HG03571 (cell line): Measurements from ENCODE around the gene LAIR2.

ENCODE experiments used
- ATAC-seq: cut with Tn5 transposase; IDR thresholded peaks from one replicate; pipeline ENCODE4 v1.9.1; 2021; ENCODE audit not compliant: unreplicated experiment

The LAIR2 gene, protein sequence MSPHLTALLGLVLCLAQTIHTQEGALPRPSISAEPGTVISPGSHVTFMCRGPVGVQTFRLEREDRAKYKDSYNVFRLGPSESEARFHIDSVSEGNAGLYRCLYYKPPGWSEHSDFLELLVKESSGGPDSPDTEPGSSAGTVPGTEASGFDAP

DNA sequence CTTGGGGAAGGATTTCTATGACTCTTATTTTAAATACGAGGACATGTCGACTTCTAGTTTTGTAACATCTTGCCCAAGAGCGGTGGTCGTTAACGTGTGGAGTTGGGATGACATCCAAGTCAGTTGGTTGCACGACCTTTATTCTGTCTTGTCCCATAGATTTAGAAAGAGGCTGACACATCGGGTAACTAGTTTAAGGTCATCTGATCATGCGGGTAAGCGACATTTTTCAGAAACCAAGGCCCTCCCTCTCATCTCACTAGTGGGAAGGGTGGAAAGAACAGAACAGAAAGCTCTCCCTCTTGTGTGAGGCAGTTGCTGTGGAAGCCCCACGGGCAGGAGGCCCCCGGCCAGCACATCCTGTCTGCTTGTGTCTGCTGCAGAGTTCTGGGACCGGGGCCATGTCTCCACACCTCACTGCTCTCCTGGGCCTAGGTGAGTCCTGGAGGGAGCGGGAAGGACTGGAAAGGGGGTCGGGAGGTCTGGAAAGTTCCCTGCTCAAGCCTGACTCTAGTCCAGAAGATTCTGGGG lies at the start of gene LAIR2:
LAIR2 (plus strand) TSS at position 314 of the 531 bp plus-strand sequence; CDS start at position 402, 88 bp downstream.
- ATAC-seq = no peak

DNA sequence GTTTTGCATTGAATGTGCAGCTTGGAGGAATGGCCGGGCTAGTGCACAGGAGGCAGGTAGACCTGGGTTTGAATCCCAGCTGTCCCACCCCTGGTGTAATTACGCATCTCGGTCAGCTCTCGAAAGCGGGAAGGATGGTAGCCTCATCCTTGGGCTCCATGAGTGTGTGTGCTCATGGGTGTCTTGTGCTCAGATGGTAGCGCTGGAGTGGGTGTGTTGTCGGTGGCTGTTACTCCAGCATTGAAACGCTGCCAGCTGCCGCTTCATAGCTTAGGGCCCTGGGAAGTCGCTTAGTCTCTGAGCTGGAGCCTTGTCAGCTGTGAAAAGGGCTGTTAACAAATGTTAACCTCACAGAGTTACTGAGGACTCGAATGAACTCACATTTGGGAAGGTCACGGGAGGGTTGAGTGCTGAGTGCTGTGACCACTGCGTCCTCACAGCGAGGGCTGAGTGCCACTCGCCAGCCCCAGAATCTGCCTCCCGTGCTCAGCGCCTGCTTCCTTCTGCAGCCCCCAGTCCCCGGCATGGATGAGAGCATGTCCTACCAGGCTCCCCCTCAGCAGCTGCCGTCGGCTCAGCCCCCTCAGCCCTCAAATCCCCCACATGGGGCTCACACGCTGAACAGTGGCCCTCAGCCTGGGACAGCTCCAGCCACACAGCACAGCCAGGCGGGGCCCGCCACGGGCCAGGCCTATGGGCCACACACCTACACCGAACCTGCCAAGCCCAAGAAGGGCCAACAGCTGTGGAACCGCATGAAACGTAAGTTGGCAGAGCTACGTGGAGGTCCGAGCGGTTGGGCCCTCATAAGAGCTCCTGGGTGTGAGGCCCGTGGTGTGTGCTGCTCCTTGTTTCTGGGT lies 48.5 kb upstream of the LAIR2 start:
- no peak for ATAC-seq

DNA sequence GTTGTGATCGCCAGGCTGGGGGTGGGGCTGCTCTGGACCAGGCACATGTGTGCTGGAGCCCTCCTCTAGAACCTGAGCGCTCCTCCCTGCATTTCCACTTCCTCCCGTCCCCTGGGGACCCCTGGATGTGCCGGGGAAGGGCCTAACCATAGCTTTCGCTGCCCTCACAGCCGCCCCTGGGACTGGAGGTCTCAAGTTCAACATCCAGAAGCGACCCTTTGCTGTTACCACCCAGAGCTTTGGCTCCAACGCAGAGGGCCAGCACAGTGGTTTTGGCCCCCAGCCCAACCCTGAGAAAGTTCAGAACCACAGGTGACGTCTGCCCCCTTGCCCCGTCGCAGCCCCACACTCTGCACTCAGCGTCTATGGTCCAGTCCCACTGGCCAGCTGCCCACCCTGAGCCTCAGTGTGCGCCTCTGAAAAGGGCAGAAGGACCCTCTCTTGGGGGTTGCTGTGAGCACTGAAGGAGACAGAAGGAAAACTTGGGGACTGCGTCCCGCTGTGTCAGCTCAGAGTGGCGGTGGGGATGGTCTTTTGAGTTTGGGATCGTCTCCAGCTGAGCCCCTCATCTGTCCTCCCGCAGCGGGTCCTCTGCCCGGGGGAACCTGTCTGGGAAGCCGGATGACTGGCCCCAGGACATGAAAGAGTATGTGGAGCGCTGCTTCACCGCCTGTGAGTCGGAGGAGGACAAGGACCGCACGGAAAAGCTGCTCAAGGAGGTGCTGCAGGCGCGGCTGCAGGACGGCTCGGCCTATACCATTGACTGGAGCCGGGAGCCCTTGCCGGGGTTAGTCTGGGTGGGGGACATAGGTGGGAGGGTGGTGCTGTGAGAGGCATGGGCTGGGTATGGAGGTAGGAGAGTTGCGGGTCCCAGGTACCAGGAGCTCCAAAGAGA lies 47.6 kb upstream of the LAIR2 start:
- no peak for ATAC-seq

DNA sequence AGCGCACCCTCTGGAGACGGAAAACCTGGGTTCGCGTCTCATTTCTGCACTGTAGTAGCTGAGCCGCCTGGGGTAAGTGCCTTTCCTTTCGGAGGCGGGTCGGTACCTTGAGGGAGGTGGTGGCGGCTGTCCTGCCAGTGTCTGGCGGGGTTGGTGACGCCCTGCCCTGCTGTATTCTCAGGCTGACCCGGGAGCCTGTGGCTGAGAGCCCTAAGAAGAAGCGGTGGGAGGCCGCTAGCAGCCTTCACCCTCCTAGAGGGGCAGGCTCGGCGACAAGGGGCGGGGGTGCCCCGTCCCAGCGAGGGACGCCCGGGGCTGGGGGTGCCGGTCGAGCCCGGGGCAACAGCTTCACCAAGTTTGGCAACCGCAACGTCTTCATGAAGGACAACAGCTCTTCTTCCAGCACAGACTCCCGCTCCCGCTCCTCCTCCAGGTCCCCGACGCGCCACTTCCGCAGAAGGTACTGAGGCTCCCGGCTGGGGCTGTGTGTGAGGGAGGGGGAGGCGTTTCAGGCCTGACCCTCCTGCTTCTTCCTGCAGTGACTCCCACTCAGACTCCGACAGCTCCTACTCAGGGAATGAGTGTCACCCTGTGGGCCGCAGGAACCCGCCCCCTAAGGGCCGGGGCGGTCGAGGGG lies 46.7 kb upstream of the LAIR2 start:
- no peak for ATAC-seq

DNA sequence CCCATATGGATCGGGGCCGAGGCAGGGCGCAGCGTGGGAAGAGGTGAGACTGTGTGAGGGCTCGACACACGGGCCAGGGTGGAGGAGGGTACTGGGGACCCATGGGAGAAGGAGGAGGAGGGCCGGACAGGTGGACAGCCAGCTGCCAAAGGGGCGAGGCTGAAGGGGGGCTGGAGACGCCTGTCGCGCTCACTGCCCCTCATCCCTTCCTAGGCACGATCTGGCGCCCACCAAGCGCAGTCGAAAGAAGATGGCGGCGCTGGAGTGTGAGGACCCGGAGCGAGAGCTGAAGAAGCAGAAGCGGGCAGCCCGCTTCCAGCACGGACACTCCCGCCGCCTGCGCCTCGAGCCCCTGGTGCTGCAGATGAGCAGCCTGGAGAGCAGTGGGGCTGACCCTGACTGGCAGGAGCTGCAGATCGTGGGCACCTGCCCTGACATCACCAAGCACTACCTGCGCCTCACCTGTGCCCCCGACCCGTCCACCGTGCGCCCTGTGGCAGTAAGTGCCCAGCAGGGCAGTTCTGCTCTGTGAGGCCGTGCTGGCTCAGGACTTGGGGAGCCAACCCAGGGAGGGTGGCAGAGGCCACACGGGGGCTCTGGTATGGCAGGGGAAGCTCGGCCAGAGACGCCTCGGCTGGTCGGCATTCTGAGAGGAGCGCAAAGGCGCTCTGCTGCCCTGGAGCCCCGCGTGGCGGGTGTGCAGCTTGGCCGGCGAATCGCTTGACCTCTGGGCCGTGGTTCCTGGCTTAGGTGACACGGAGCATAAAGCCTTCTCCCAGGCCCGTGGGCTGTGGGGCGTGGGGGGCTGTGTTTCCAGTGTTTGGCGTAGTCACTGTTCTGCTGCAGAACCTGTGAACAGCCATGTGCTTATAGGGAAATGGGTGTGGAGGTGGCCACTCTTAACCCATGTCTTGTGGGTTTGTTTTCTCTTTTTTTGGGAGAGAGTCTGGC lies 45.9 kb upstream of the LAIR2 start:
- no peak for ATAC-seq

DNA sequence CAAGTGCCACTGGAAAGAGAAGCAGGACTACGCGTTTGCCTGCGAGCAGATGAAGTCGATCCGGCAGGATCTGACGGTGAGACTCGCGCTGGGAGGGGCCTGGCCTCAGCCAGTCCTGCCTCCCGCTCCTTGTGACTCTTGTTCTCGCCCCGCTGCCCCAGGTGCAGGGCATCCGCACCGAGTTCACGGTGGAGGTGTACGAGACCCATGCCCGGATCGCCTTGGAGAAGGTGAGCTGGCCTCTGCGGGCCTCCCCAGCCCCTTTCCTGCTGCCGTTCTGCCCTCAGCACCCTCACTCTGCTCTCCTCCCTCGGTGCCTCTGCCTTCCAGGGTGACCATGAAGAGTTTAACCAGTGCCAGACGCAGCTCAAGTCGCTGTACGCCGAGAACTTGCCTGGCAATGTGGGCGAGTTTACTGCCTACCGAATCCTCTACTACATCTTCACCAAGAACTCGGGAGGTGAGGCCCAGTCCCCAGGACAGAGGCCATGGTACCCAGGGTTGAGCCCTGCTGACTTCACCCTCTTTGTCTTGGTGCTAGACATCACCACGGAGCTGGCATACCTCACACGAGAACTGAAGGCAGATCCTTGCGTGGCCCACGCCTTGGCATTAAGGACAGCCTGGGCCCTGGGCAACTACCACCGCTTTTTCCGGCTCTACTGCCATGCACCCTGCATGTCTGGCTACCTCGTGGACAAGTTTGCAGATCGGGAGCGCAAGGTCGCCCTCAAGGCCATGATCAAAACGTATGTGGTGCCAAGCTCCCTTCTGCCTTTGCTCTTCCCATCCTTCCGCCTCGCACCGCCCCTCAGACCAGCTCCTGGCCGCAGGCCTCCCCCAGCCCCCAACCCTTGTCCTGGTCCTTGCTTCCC lies 44.6 kb upstream of the LAIR2 start:
- no peak for ATAC-seq

DNA sequence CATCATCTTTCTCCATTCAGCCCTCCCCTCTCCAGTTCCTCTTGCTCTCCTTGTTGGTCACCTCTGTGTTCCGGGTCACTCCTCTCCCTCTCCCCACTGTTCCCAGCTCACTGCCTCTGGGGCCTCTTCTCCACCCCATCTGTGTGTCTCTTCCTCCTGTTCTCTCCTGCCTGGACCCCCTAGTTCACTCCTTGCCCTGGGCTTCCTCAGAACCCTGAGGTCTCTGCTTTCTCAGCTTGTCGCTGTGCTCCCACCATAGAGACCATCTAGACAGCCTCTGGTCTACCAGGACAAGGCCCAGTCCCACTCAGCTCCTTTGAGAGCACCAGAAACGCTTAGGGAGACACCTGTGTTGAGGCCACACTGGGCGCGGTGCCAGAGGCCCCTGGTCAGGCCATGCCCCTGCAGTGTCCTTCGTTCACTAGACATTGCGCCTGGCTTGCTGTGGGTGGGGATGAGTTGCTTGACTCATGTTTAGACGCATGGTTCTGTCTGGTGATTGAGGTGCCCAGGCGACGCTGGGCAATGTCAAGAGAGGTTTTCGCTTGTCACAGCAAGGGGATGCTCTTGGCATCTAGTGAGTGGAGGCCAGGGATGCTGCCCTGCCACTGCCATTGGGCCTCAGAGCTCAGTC lies 43.9 kb upstream of the LAIR2 start:
- no peak for ATAC-seq

DNA sequence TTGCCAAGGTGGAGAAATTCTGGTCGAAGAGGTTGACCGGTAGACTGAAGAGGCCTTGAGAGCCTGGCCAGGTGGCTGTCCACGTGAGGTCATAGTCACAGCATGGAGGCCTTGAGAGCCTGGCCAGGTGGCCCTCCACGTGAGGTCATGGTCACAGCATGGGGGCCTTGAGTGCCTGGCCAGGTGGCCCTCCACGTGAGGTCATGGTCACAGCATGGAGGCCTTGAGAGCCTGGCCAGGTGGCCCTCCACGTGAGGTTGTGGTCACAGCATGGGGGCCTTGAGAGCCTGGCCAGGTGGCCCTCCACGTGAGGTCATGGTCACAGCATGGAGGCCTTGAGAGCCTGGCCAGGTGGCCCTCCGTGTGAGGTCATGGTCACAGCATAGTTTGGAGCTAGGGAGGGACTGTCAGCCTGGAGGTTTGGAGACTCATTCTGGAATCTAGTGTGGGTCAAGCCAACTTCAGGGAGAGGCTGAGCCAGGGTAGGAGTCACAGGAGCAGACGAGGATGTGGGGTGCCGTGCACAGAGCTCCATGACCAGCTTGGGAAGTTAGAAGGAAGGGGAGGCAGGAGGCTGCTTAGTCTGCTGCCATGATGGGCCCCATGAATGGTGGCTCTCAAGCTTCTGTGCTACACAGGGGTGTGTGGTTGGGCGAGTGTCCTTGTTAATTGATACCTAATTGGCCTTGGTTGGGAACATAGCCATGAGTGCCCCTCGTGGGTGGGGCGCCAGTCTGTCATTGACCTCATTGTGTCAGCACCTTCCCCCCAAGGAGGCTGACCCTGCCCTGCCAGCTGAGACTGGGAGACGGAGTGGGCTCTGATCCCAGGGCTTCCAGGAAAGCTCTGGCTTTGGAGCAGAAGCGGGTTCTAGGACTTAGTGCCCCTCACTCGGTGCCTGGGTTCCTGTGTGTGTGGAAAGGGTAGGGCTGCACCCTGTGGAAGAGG lies 43.1 kb upstream of the LAIR2 start:
- ATAC-seq = no peak

DNA sequence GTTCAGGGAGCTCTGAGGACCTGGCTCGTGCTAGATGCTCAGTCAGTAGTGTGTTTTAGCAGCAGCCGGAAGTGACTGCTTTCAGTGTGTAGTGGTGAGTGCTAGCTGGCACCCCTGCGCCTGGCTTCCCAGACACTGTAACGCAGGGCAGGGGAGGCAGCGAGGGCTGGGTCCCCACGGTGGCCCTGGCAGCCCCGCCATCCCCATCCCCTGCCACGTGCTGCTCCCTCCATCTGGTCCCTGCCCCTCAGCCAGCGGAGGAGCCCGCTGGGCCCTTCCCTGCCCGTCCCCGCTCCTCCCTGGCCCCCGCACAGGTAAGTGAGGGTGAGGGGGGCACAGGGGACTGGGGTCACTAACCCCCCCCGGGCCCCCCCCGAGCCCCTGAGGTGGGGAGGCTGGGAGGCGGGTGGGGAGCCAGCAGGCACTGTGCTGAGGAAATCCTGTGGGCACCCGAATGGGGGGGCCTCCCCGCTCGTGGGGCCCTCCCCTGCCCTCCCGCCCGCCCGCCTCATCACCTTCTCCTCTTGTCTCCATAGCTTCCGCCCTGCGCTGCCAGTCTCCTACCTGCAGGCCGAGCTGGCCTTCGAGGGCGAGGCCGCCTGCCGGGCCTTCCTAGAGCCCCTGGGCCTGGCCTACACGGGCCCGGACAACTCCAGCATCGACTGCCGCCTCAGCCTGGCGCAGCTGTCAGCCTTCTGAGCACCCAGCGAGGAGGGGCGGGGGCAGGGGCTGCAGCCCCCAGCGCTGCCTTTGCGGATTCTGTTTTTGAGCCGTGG lies 42.2 kb upstream of the LAIR2 start:
- no peak for ATAC-seq

DNA sequence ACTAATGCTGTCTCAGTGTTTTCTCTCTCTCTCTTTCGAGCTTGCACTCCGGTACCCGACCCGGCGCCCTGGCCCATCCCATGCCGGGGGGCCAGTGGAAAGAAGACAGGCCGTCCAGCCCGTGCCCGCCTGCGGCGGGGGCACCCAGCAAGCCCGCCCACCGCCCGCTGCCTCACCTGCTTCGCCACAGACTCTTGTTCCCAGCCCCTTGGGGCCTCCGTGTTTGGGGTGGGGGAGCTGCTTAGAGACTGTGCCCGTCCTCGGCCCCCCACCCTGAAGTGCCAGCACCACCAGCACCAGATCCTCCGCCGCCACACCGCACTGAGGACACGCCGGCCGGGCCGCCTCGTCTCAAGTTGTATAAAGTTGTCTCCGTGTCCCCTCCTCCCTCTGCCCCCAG lies 41.4 kb upstream of the LAIR2 start:
- ATAC-seq = no peak

DNA sequence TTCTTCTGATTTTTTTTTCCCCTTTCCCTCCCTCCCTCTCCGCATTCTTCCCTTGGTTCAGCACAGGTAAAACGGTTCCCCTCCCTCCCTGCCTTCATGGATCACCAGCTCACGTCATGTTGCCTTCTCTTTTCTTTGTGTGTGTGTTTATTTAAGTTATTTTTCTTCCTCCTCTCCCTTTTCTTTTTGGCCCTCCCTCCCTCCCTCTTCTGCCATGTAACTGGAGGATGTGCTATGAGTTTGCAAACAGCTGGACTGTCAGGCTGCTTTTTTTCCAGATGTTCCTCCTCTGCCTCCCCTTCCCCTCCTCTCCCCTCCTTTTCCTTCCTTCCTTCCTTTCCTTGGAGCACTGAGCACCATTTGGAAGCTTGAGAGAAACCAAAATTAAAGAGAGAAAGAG lies 41.0 kb upstream of the LAIR2 start:
- ATAC-seq = no peak

DNA sequence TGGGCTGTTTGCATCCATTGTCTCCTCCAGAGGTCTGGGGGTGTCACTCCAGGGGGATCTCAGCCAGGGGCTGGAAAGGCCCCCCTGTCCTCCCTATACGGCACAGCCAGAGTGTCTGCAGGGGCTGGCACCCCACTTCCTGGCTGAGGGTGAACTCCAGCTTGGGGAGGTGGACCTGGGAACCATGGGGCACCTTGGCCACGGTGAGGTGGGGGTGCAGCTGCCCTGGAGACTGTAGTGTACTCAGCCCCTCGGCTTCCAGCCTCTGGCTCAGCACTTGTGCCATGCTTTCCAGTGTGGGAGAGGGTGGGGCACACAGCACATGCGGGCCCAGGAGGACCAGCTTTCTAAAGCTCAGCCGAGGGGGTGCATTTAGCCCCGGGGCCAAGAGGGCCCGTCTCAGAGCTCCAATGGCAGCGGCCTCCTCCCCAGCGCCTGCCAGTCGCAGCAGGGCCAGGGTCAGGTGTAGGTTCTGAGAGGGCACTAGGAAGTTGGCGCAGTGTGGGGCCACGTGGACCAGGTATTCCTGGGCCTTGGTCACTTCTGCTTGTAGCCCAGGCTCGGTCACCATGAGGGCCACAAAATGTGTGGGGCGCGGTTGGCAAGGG lies 40.5 kb upstream of the LAIR2 start:
- no peak for ATAC-seq

DNA sequence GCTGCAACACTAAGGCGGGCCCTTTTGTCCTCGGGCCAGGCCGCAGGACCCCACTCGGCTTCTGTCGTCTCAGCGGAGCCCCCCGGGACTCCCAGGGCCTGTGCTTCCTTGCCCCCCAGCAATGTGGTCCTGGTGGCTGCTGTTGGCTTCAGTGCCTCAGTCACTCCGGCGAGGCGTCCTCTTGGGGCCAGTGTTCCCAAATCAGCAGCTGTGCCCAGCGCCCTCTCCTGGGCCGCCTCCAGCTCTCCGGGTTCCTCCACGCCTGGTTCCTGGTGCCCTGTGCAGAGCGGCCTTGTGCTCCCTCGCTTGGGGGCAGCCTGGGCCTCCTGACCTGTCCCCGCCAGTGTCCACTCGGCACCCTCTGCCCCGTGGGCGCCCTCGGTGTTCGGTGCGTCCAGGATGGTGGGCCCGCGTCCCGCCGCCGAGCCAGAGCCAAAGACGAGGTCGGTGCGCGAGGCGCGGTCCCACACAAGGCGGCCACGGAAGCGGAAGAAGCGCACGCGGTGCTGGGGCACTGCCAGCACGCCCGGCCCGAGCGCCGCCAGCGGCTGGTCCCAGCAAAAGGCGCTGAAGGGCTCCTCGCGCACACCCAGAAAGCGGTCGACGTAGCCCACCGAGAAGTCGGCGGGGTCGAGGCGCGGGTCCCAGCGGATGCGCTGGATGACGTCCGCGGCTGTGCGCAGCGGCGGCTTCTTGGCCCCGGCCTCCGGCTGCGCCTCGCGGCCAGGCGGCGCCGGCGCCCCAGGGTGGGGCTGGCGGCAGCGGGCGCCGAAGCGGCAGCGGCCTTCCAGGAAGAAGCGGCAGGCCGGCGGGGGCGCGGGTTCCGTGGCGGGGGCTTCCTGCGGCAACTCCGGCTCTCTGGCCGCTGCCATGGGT lies 39.7 kb upstream of the LAIR2 start:
- peak; percentile 4 for ATAC-seq

DNA sequence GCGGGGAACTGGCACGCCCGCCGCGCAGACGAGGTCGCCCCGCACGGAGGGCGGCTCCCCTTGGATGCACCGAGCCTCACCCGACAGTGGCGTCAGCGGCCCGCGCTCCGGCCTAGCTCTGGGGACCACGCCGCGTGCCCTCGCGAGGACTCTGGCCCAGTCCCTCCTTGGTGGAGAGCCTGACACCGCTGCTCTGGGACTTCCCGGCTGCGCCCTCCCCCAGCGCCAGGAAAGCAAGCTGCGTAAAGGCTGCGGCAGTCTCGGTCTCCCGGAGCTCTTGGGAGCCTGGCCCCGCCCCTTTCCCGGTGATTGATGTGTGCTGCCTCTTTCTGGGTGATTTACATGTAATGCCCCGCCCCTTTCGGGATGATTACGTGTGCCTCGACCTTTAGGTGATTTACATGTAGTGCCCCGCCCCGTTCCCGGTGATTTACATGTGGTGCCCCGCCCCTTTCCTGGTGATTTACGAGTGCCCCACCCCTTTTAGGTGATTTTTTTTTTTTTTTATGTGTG lies 39.0 kb upstream of the LAIR2 start, which contains the start of gene LENG9:
LENG9 (minus strand) TSS at position 248 of the 513 bp plus-strand sequence. CDS start 252 bp downstream, outside the sequence.
- peak; percentile 59 for ATAC-seq
